IMR-90 (cell line): ENCODE data around the gene PARP12. TPM values are rescaled to one million over a fixed set of nuclear protein-coding genes. Genes with fewer than 3 reads are reported as not detected.
A peak's percentile ranks its signal among the peaks of the same experiment; 100 is the strongest.

Experiments used
- ATAC-seq: fragments of 200-7000 bp; cut with Tn5 transposase; 2 replicates; pipeline ENCODE4 v1.9.1; 2020; ENCODE audit warnings: low read depth, mild to moderate bottlenecking, moderate library complexity
- BruUV-seq: library from RNA; stranded (reverse); fragments of 400-500 nt; replicated peaks from 2 replicates; lab custom pipeline; 2021; lab: Mats Ljungman, UMichigan
- CTCF ChIA-PET: fragments of 300-600 bp; formaldehyde crosslinking; extraction: SDS; loops from one replicate; lab custom pipeline; 2021; ENCODE audit warnings: antibody characterized with exemption; lab: Yijun Ruan, JAX
- POLR2A ChIA-PET: fragments of 300-600 bp; sonication (Branson Sonifier 250); formaldehyde crosslinking; loops from one replicate; lab custom pipeline; 2022; ENCODE audit warnings: antibody characterized with exemption; ENCODE audit not compliant: unreplicated experiment; lab: Charles Lee
- DNase-seq: peaks from one replicate; pipeline ENCODE4 v3.0.0; 2013
- H2AFZ ChIP-seq: replicated peaks from 2 replicates; pipeline ENCODE3; 2013; ENCODE audit warnings: low read length, mild to moderate bottlenecking; ENCODE audit not compliant: poor library complexity
- H2AK5ac ChIP-seq: 2 replicates; pipeline ENCODE4 v1.6.1; 2013; ENCODE audit warnings: low read depth, low read length, inconsistent platforms
- H2AK9ac ChIP-seq: replicated peaks from 2 replicates; pipeline ENCODE3; 2013; ENCODE audit warnings: mild to moderate bottlenecking, low read depth, low read length, moderate library complexity; ENCODE audit not compliant: poor library complexity
- H2BK120ac ChIP-seq: 2 replicates; pipeline ENCODE4 v1.6.1; 2013; ENCODE audit warnings: low read depth, low read length, inconsistent platforms
- H2BK15ac ChIP-seq: 3 replicates; pipeline ENCODE4 v1.6.1; 2013; ENCODE audit warnings: low read depth, low read length, inconsistent platforms
- H2BK20ac ChIP-seq: 2 replicates; pipeline ENCODE4 v1.6.1; 2013; ENCODE audit warnings: low read depth, mild to moderate bottlenecking, inconsistent platforms, low read length, moderate library complexity
- H2BK5ac ChIP-seq: 2 replicates; pipeline ENCODE4 v1.6.1; 2013; ENCODE audit warnings: mild to moderate bottlenecking, low read depth, low read length, inconsistent platforms; ENCODE audit not compliant: poor library complexity, severe bottlenecking
- H3K14ac ChIP-seq: replicated peaks from 2 replicates; pipeline ENCODE4 v1.6.1; 2013; ENCODE audit warnings: low read depth, low read length, inconsistent platforms
- H3K18ac ChIP-seq: 2 replicates; pipeline ENCODE4 v1.6.1; 2013; ENCODE audit warnings: low read depth, low read length, control low read depth
- H3K23ac ChIP-seq: 2 replicates; pipeline ENCODE4 v1.6.1; 2013; ENCODE audit warnings: low read depth, low read length, inconsistent platforms
- H3K27ac ChIP-seq: 2 replicates; pipeline ENCODE4 v1.5.1; 2013; ENCODE audit warnings: mild to moderate bottlenecking, control low read depth, low read length; ENCODE audit not compliant: insufficient read depth
- H3K27me3 ChIP-seq: 2 replicates; pipeline ENCODE4 v1.6.1; 2013; ENCODE audit warnings: low read length; ENCODE audit not compliant: control insufficient read depth, insufficient read depth
- H3K36me3 ChIP-seq: 2 replicates; pipeline ENCODE4 v1.6.1; 2013; ENCODE audit warnings: low read length, mixed read lengths; ENCODE audit not compliant: control insufficient read depth, insufficient read depth
- H3K4ac ChIP-seq: 2 replicates; pipeline ENCODE4 v1.6.1; 2013; ENCODE audit warnings: low read depth, low read length, inconsistent platforms
- H3K4me1 ChIP-seq: 2 replicates; pipeline ENCODE4 v1.6.1; 2013; ENCODE audit warnings: low read length, mixed read lengths; ENCODE audit not compliant: control insufficient read depth, insufficient read depth
- H3K4me2 ChIP-seq: 2 replicates; pipeline ENCODE4 v1.6.1; 2013; ENCODE audit warnings: low read depth, mild to moderate bottlenecking, control low read depth, low read length, moderate library complexity
- H3K4me3 ChIP-seq: 2 replicates; pipeline ENCODE4 v1.5.1; 2013; ENCODE audit warnings: low read depth, mild to moderate bottlenecking, control low read depth, low read length, moderate library complexity; ENCODE audit not compliant: insufficient read depth
- H3K56ac ChIP-seq: 2 replicates; pipeline ENCODE4 v1.6.1; 2013; ENCODE audit warnings: low read length, inconsistent platforms; ENCODE audit not compliant: insufficient read depth; ENCODE audit errors: extremely low read depth
- H3K79me1 ChIP-seq, 2 experiments: 2 replicates each; pipeline ENCODE4 v1.6.1; 2013; ENCODE audit warnings: low read length in 2 of 2, inconsistent platforms in 1 of 2, low read depth in 1 of 2
- H3K9ac ChIP-seq: 2 replicates; pipeline ENCODE4 v1.6.1; 2013; ENCODE audit warnings: low read depth, low read length, control low read depth
- H3K9me1 ChIP-seq: 2 replicates; pipeline ENCODE4 v1.6.1; 2013; ENCODE audit warnings: low read length, inconsistent platforms; ENCODE audit not compliant: insufficient read depth
- H3K9me3 ChIP-seq: 2 replicates; pipeline ENCODE4 v1.6.1; 2013; ENCODE audit warnings: low read length; ENCODE audit not compliant: control insufficient read depth, insufficient read depth
- H4K20me1 ChIP-seq: 2 replicates; pipeline ENCODE4 v1.6.1; 2013; ENCODE audit warnings: low read length, inconsistent platforms; ENCODE audit not compliant: insufficient read depth
- H4K5ac ChIP-seq: 2 replicates; pipeline ENCODE4 v1.6.1; 2013; ENCODE audit warnings: mild to moderate bottlenecking, low read depth, low read length, control low read depth
- H4K8ac ChIP-seq, 2 experiments: 2 replicates each; pipeline ENCODE4 v1.6.1; 2013; ENCODE audit warnings: low read depth in 2 of 2, low read length in 2 of 2, control low read depth in 1 of 2, inconsistent platforms in 1 of 2
- H4K91ac ChIP-seq: 2 replicates; pipeline ENCODE4 v1.6.1; 2013; ENCODE audit warnings: low read depth, low read length, inconsistent platforms; ENCODE audit not compliant: insufficient read depth
- BHLHE40 ChIP-seq: fragments of 150-350 bp; IDR thresholded peaks from 2 replicates; pipeline ENCODE4 v1.6.1; 2016; ENCODE audit warnings: mild to moderate bottlenecking, low read depth, low read length
- CEBPB ChIP-seq: IDR thresholded peaks from 2 replicates; pipeline ENCODE4 v1.6.1; 2012; ENCODE audit warnings: low read depth, low read length, improper control_type of control experiment
- CHD1 ChIP-seq: IDR thresholded peaks from 2 replicates; pipeline ENCODE4 v1.6.1; 2012; ENCODE audit warnings: low read depth, low read length, improper control_type of control experiment
- FOS ChIP-seq: fragments of 150-350 bp; IDR thresholded peaks from 2 replicates; pipeline ENCODE4 v1.6.1; 2016; ENCODE audit warnings: low read depth, low read length
- MAFK ChIP-seq: IDR thresholded peaks from 2 replicates; pipeline ENCODE4 v1.6.1; 2012; ENCODE audit warnings: low read depth, low read length, improper control_type of control experiment
- MAZ ChIP-seq: IDR thresholded peaks from 2 replicates; pipeline ENCODE4 v1.6.1; 2012; ENCODE audit warnings: low read depth, mild to moderate bottlenecking, low read length, improper control_type of control experiment, moderate library complexity, borderline replicate concordance
- MXI1 ChIP-seq: IDR thresholded peaks from 2 replicates; pipeline ENCODE4 v1.6.1; 2012; ENCODE audit warnings: low read depth, mild to moderate bottlenecking, low read length, moderate library complexity, borderline replicate concordance
- NFE2L2 ChIP-seq: fragments of 150-350 bp; IDR thresholded peaks from 2 replicates; pipeline ENCODE4 v1.6.1; 2016; ENCODE audit warnings: low read depth, mild to moderate bottlenecking, low read length
- POLR2A ChIP-seq: IDR thresholded peaks from 2 replicates; pipeline ENCODE4 v1.6.1; 2012; ENCODE audit warnings: mild to moderate bottlenecking, low read depth, low read length
- RAD21 ChIP-seq: IDR thresholded peaks from 2 replicates; pipeline ENCODE4 v1.6.1; 2012; ENCODE audit warnings: low read length, improper control_type of control experiment
- RCOR1 ChIP-seq: IDR thresholded peaks from 2 replicates; pipeline ENCODE4 v1.6.1; 2012; ENCODE audit warnings: mild to moderate bottlenecking, low read length, improper control_type of control experiment; ENCODE audit not compliant: insufficient replicate concordance
- RFX5 ChIP-seq: IDR thresholded peaks from 2 replicates; pipeline ENCODE4 v1.8.0; 2012; ENCODE audit warnings: low read depth, mild to moderate bottlenecking, low read length, moderate library complexity
- SMC3 ChIP-seq: fragments of 150-350 bp; IDR thresholded peaks from 2 replicates; pipeline ENCODE4 v1.6.1; 2016; ENCODE audit warnings: low read depth, mild to moderate bottlenecking, antibody characterized with exemption, low read length, moderate library complexity
- WGBS, 2 experiments: methylation state at CpG; one replicate each; pipeline versions ENCODE4 v1.1.5 to v1.1.7; 2013; ENCODE audit warnings: missing lambda C conversion rate in 2 of 2; ENCODE audit not compliant: insufficient read length in 1 of 2; ENCODE audit errors: extremely low coverage in 2 of 2; 5-methylcytosine and 5-hydroxymethylcytosine counted together
- dilution Hi-C: fragments of 300-500 bp; cut with HindIII; formaldehyde crosslinking; loops from one replicate; pipeline ENCODE4 v1.14.3; 2018; ENCODE audit warnings: low sequenced_read_pairs; ENCODE audit not compliant: unreplicated experiment
- in situ Hi-C: fragments of 300-500 bp; cut with MboI; formaldehyde crosslinking; loops from 3 replicates; pipeline ENCODE4 v1.14.3; 2019; ENCODE audit warnings: low sequenced_read_pairs, inconsistent platforms, mixed read lengths
- intact Hi-C: fragments of 100-400 bp; cut with micrococcal nuclease; formaldehyde crosslinking; loops from 2 replicates; pipeline ENCODE4 v1.10.0; 2022
- polyA plus RNA-seq, 3 experiments: library from polyadenylated mRNA; depleted of rRNA; stranded (reverse); fragments of >200 nt; gene quantifications; 2 replicates each; pipeline ENCODE4 v1.2.3, GENCODE V29; 2012; ENCODE audit warnings: low replicate concordance in 1 of 3
- total RNA-seq: library from RNA; depleted of rRNA; stranded (reverse); fragments of >200 nt; gene quantifications from 2 replicates; pipeline ENCODE4 v1.2.3, GENCODE V29; 2012
- TF ChIP-seq, protein P1 (sequence below): fragments of 150-350 bp; IDR thresholded peaks from 2 replicates; pipeline ENCODE4 v1.6.1; 2017; ENCODE audit warnings: mild to moderate bottlenecking, antibody characterized with exemption, low read length, low read depth
- TF ChIP-seq, protein P2 (sequence below): conservative IDR thresholded peaks from 2 replicates; pipeline ENCODE4 v1.5.1; 2012; ENCODE audit warnings: mild to moderate bottlenecking, low read depth, low read length, improper control_type of control experiment
- TF ChIP-seq, protein P3 (sequence below): fragments of 150-350 bp; IDR thresholded peaks from 2 replicates; pipeline ENCODE4 v1.6.1; 2016; ENCODE audit warnings: low read depth, mild to moderate bottlenecking, low read length, moderate library complexity, borderline replicate concordance

PARP12 gene
- total and polyA plus RNA-seq, 2 of the 4 experiments (the other 2 are of a cell fraction): 7.2 to 11.3 TPM

DNA sequence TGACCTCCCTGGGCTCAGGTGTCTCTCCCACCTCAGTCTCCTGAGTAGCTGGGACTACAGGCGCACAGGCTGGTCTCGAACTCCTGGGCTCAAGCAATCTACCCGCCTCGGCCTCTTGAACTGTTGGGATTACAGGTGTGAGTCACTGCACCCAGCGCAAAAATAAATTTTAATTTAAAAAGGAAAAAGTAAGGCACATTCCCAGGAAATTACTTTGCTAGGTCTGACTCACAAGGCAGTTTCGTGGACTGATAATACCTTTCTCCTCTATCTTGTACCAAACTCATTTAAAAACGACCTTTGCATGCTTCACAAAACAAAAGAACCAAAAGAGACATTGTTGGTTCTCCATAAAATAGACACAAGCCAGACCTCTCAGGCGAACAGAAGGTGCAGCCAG is 29.7 kb downstream of the PARP12 start:
- H3K18ac ChIP-seq: no peak overlapping the region; the same call in 1 of the 2 replicates
- ATAC-seq (peak; percentile 12), DNase-seq (peak; percentile 74)
- H3K14ac ChIP-seq: peak overlapping the region; percentile 69
- H3K9ac ChIP-seq: no peak overlapping the region
- peak overlapping the region; percentile 45 to 88; a peak in 1 of 4 replicates for H4K8ac ChIP-seq
- CTCF ChIA-PET: no interaction called here
- dilution Hi-C loops (no loop called here), intact Hi-C loops (no loop called here), in situ Hi-C loops (no loop called here)
- WGBS, 2 experiments: no CpG with 5 or more reads among the region's 8 CpGs
- peak overlapping the region; percentile 53; the same call in 1 of the 2 replicates for H2BK20ac ChIP-seq
- peak overlapping the region; percentile 6 for H2AFZ ChIP-seq
- peak overlapping the region; percentile 47; the same call in 1 of the 2 replicates for H2BK120ac ChIP-seq
- no peak overlapping the region for H2AK9ac ChIP-seq
- peak overlapping the region; percentile 91; the same call in 2 of the 3 replicates for H2BK15ac ChIP-seq
- H4K20me1 ChIP-seq: no peaks in the 10 kb centered on the region
- peak overlapping the region; percentile 2 for H2BK5ac ChIP-seq
- no peak overlapping the region for H3K4me2 ChIP-seq
- no TSS peak for BruUV-seq
- H4K5ac ChIP-seq: no peak overlapping the region
- H4K91ac ChIP-seq: peak overlapping the region; percentile 56
- peak overlapping the region; percentile 42; the same call in 1 of the 2 replicates for H3K4ac ChIP-seq
- no peak for TF ChIP-seq RFX5
- TF ChIP-seq BHLHE40: no peak
- TF ChIP-seq MAZ: no peak
- no peak for TF ChIP-seq POLR2A
- no peak for TF ChIP-seq RAD21
- TF ChIP-seq SMC3: no peak
- TF ChIP-seq, protein P1, sequence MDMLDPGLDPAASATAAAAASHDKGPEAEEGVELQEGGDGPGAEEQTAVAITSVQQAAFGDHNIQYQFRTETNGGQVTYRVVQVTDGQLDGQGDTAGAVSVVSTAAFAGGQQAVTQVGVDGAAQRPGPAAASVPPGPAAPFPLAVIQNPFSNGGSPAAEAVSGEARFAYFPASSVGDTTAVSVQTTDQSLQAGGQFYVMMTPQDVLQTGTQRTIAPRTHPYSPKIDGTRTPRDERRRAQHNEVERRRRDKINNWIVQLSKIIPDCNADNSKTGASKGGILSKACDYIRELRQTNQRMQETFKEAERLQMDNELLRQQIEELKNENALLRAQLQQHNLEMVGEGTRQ: no peak
- TF ChIP-seq FOS: no peak
- no peak for TF ChIP-seq MXI1
- TF ChIP-seq CHD1: no peak
- TF ChIP-seq NFE2L2: no peak
- TF ChIP-seq MAFK: no peak
- TF ChIP-seq, protein P2, sequence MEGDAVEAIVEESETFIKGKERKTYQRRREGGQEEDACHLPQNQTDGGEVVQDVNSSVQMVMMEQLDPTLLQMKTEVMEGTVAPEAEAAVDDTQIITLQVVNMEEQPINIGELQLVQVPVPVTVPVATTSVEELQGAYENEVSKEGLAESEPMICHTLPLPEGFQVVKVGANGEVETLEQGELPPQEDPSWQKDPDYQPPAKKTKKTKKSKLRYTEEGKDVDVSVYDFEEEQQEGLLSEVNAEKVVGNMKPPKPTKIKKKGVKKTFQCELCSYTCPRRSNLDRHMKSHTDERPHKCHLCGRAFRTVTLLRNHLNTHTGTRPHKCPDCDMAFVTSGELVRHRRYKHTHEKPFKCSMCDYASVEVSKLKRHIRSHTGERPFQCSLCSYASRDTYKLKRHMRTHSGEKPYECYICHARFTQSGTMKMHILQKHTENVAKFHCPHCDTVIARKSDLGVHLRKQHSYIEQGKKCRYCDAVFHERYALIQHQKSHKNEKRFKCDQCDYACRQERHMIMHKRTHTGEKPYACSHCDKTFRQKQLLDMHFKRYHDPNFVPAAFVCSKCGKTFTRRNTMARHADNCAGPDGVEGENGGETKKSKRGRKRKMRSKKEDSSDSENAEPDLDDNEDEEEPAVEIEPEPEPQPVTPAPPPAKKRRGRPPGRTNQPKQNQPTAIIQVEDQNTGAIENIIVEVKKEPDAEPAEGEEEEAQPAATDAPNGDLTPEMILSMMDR: no peak
- no peak for TF ChIP-seq RCOR1
- TF ChIP-seq, protein P3, sequence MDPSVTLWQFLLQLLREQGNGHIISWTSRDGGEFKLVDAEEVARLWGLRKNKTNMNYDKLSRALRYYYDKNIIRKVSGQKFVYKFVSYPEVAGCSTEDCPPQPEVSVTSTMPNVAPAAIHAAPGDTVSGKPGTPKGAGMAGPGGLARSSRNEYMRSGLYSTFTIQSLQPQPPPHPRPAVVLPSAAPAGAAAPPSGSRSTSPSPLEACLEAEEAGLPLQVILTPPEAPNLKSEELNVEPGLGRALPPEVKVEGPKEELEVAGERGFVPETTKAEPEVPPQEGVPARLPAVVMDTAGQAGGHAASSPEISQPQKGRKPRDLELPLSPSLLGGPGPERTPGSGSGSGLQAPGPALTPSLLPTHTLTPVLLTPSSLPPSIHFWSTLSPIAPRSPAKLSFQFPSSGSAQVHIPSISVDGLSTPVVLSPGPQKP: no peak
- TF ChIP-seq CEBPB: no peak
- peaks cover 13% of the 10 kb centered on the region for H3K4me1 ChIP-seq
- H3K9me1 ChIP-seq: peaks cover 20% of the 10 kb centered on the region
- POLR2A ChIA-PET: no interaction called here
- H3K4me3 ChIP-seq: no peak overlapping the region
- peaks cover 7% of the 10 kb centered on the region for H3K36me3 ChIP-seq
- no peaks in the 10 kb centered on the region for H3K9me3 ChIP-seq
- no peak overlapping the region for H3K56ac ChIP-seq
- peak overlapping the region; percentile 89 for H2AK5ac ChIP-seq
- H3K23ac ChIP-seq: peak overlapping the region; percentile 11; the same call in 1 of the 2 replicates
- peaks cover 0 to 17% of the 10 kb centered on the region in 2 experiments; a peak in 1 of 4 replicates for H3K79me1 ChIP-seq
- H3K27me3 ChIP-seq: no peaks in the 10 kb centered on the region
- no peak overlapping the region; the same call in 1 of the 2 replicates for H3K27ac ChIP-seq
